Thyroid gland (tissue), 4 donors: ENCODE data around the gene WDSUB1. TPM values are rescaled to one million over a fixed set of nuclear protein-coding genes. Genes with fewer than 3 reads are reported as not detected.

Experiments
- DNase-seq, 2 donors: peaks; one replicate each; pipeline ENCODE4 v3.0.0-alpha.2; 2019
- H3K27ac ChIP-seq, 3 donors: fragments of 200-600 bp; sonication (generic); 1 replicate in 2 of 3; 2 replicates in 1 of 3; pipeline ENCODE4 v1.5.1; 2016 to 2019; ENCODE audit warnings: mild to moderate bottlenecking in 1 of 3, moderate library complexity in 1 of 3
- H3K27me3 ChIP-seq: fragments of 200-600 bp; sonication (generic); one replicate; pipeline ENCODE4 v1.5.1; 2019
- H3K36me3 ChIP-seq, 2 donors: fragments of 200-600 bp; sonication (generic); one replicate each; pipeline ENCODE4 v1.5.1; 2016 to 2019
- H3K4me1 ChIP-seq, 2 donors: fragments of 200-600 bp; sonication (generic); one replicate each; pipeline ENCODE4 v1.5.1; 2017 to 2019
- H3K4me3 ChIP-seq, 3 donors: fragments of 200-600 bp; sonication (generic); replicated peaks in 1 of 3; 1 replicate in 2 of 3; 2 replicates in 1 of 3; pipeline ENCODE4 v1.5.1; 2016; ENCODE audit warnings: mild to moderate bottlenecking in 1 of 3
- H3K9me3 ChIP-seq: fragments of 200-600 bp; sonication (generic); one replicate; pipeline ENCODE4 v1.5.1; 2017
- POLR2A ChIP-seq, 2 donors: fragments of 450-650 bp; IDR thresholded peaks; one replicate each; pipeline ENCODE4 v1.6.1; 2017; ENCODE audit warnings: antibody characterized with exemption in 2 of 2, mild to moderate bottlenecking in 2 of 2, moderate library complexity in 1 of 2
- WGBS, 2 donors: methylation state at CpG; one replicate each; pipeline ENCODE4 v1.1.5; 2017; 5-methylcytosine and 5-hydroxymethylcytosine counted together
- intact Hi-C: fragments of 100-400 bp; cut with DNase I; formaldehyde crosslinking; loops from one replicate; pipeline ENCODE4 v1.15.1; 2023
- total RNA-seq, 4 donors: library from RNA; depleted of rRNA; stranded (reverse); fragments of >200 nt; gene quantifications; one replicate each; pipeline ENCODE4 v1.2.3, GENCODE V29; 2016
- TF ChIP-seq, protein P1 (sequence below), 6 experiments: fragments of 200-600 bp in 3 of 6; fragments of 450-650 bp in 3 of 6; sonication (generic) in 3 of 6; IDR thresholded peaks; one replicate each; pipeline ENCODE4 v1.5.1; 2016 to 2019; ENCODE audit warnings: antibody characterized with exemption in 6 of 6, mild to moderate bottlenecking in 2 of 6, inconsistent platforms in 1 of 6, moderate library complexity in 1 of 6

WDSUB1 gene
- total RNA-seq, 4 donors from 2014 or later = 13.2 to 22.9 (median 18.2) TPM

DNA sequence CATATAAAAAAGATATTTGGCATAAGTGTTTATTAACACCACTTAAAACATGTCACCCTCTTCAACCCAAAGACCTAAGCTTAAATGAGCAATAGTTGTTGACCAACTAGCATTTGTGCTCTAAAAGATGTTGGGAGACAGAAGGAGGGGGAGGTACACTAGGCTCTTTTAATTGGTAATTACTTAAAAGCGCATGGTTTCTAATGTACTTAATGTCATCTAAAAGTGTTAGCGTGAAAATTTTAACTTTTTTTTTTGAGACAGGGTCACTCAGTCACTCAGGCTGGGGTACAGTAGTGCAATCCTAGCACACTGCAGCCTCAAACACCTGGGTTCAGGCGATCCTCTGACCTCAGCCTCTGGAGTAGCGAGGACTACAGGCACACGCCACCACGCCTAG is 5.5 kb downstream of the WDSUB1 start:
- intact Hi-C loops = no loop called here
- Histone ChIP-seq H3K9me3 (no peaks in the 10 kb centered on the region), H3K27ac (no peak overlapping the region), H3K4me1 (peaks cover 0 to 10% of the 10 kb centered on the region in 2 donors), H3K4me3 (no peak overlapping the region), H3K27me3 (no peaks in the 10 kb centered on the region), H3K36me3 (no peaks in the 10 kb centered on the region)
- WGBS, 2 donors = 95 to 97% methylated on average over 6 of the region's 6 CpGs
- no peak for DNase-seq
- TF ChIP-seq, protein P1, sequence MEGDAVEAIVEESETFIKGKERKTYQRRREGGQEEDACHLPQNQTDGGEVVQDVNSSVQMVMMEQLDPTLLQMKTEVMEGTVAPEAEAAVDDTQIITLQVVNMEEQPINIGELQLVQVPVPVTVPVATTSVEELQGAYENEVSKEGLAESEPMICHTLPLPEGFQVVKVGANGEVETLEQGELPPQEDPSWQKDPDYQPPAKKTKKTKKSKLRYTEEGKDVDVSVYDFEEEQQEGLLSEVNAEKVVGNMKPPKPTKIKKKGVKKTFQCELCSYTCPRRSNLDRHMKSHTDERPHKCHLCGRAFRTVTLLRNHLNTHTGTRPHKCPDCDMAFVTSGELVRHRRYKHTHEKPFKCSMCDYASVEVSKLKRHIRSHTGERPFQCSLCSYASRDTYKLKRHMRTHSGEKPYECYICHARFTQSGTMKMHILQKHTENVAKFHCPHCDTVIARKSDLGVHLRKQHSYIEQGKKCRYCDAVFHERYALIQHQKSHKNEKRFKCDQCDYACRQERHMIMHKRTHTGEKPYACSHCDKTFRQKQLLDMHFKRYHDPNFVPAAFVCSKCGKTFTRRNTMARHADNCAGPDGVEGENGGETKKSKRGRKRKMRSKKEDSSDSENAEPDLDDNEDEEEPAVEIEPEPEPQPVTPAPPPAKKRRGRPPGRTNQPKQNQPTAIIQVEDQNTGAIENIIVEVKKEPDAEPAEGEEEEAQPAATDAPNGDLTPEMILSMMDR (IDR thresholded peaks at IDR 0.05) = no peak
- TF ChIP-seq POLR2A (IDR thresholded peaks at IDR 0.05) = no peak

DNA sequence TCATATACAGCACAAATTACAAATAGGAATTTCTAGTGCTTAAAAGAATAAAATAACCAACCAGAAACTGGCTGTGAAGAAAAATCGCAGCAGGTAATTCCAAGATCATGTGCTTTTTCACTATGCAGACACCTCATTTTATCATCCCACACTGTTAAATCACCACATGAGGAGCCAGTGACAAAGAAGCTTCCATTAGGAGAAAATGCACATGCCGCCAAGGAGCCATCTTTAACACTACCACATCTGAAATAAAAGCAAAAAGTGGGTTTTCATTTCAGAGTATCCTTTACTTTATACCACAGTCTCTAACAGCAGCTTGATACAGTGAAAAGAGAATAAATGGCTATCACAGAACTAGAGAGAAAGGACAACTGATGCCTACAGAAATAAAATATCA is 6.8 kb downstream of the WDSUB1 start:
- no peaks in the 10 kb centered on the region for H3K9me3 ChIP-seq
- no peak overlapping the region for H3K4me3 ChIP-seq
- DNase-seq = no peak
- intact Hi-C loops = no loop called here
- H3K4me1 ChIP-seq = peaks cover 0 to 1% of the 10 kb centered on the region in 2 donors
- no peaks in the 10 kb centered on the region for H3K27me3 ChIP-seq
- H3K27ac ChIP-seq = no peak overlapping the region
- 97 to 99% methylated on average over 2 of the region's 2 CpGs for WGBS, 2 donors
- no peaks in the 10 kb centered on the region for H3K36me3 ChIP-seq
- TF ChIP-seq POLR2A (IDR thresholded peaks at IDR 0.05) = no peak
- TF ChIP-seq, protein P1 (IDR thresholded peaks at IDR 0.05) = no peak

DNA sequence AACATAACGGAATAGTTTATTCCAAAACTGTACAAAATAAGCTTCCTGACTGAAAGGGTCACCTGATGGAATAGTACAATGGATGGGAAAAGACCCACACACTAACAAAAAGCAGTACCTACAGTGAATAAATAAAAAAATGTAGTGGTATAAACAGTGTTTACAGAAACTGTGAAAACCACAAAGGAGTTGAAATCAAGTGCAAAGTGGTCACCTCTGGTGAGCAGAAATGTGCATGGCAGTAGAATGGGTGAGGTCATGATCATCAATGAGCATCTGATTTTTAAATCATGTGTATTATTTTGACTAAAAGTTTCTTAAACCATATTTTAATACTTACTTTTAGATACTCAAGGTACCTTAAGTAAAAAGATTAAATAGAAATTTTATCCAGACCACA is 11.4 kb downstream of the WDSUB1 start:
- intact Hi-C loops = no loop called here
- H3K36me3 ChIP-seq = peaks cover 0 to 4% of the 10 kb centered on the region in 2 donors

DNA sequence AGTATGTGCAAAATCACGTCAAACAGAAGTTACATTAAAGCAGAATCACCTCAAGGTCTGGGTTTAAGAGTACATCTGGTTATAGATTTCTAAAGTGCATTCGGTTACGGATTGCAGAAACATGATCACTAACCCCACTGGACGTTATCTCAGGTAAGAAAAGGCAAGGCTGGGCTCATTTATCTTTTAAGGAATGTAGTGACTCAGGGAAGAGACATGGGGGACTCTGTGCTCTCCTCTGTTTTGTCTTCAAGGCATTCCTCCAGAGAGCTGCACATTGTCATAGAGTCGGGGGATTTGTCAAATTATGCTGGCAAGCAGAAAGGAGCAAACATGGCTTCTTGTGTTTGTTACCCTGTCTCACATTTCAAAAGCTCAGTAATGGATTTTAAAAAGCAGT is 14.3 kb downstream of the WDSUB1 start:
- intact Hi-C loops = no loop called here
- no peak for DNase-seq
- no peak overlapping the region for H3K27ac ChIP-seq
- H3K4me1 ChIP-seq = no peaks in the 10 kb centered on the region
- H3K36me3 ChIP-seq = peaks cover 0 to 4% of the 10 kb centered on the region in 2 donors
- H3K9me3 ChIP-seq = no peaks in the 10 kb centered on the region
- 93% methylated on average over 5 of the region's 5 CpGs for WGBS, 2 donors
- no peak overlapping the region for H3K4me3 ChIP-seq
- no peak for TF ChIP-seq POLR2A (IDR thresholded peaks at IDR 0.05)
- TF ChIP-seq, protein P1 (IDR thresholded peaks at IDR 0.05) = no peak
- no peaks in the 10 kb centered on the region for H3K27me3 ChIP-seq

More for the DNA sequence above, 11.4 kb downstream of the WDSUB1 start:
- TF ChIP-seq, protein P1 (IDR thresholded peaks at IDR 0.05) = no peak
- TF ChIP-seq POLR2A (IDR thresholded peaks at IDR 0.05) = no peak
- WGBS, 2 donors = 94 to 96% methylated on average over 1 of the region's 1 CpG
- no peaks in the 10 kb centered on the region for H3K4me1 ChIP-seq
- no peak overlapping the region for H3K27ac ChIP-seq
- no peak for DNase-seq
- no peaks in the 10 kb centered on the region for H3K27me3 ChIP-seq
- no peak overlapping the region for H3K4me3 ChIP-seq
- no peaks in the 10 kb centered on the region for H3K9me3 ChIP-seq

DNA sequence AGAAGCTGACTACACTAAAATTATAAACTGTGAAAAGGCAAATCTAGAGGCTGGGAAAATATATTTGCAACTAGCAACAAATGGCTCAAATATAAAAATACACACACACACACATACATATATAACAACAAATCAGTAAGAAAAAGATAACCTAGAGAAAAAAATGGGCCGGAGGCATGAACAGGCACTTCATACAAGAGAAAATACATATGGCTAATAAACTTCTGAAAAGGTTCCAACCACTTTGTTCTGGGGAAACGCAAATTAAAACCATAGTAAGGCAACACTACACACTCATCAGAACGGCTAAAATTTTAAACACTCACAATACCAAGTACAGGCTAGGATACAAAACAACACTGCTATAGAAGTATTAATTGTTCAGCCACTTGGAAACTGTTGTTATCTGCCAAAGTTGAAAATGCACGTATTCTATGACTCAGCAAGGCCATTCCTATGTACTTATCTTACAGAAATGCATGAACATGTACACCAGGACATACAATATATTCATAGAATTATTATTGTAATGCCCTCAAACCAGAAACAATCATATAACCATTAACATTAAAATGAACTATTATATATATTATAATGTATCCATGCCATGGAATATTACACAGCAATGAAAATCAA is 15.6 kb downstream of the WDSUB1 start:
- no peak overlapping the region for H3K4me3 ChIP-seq
- TF ChIP-seq, protein P1 (IDR thresholded peaks at IDR 0.05) = no peak
- TF ChIP-seq POLR2A (IDR thresholded peaks at IDR 0.05) = no peak
- intact Hi-C loops = no loop called here
- no peaks in the 10 kb centered on the region for H3K9me3 ChIP-seq
- 98 to 99% methylated on average over 4 of the region's 4 CpGs for WGBS, 2 donors
- H3K36me3 ChIP-seq = peaks cover 0 to 4% of the 10 kb centered on the region in 2 donors
- H3K27me3 ChIP-seq = no peaks in the 10 kb centered on the region
- no peak for DNase-seq
- H3K27ac ChIP-seq = no peak overlapping the region
- no peaks in the 10 kb centered on the region for H3K4me1 ChIP-seq
